GM21447 (cell line): ENCODE data around the gene PCDHGA11.
A peak's percentile ranks its signal among the peaks of the same experiment; 100 is the strongest.
"Not testable (repeated sequence)": the region's sequence is repeated elsewhere in the genome, so short reads cannot be mapped to it uniquely, and the experiment has no call there.

Source experiments
- ATAC-seq: cut with Tn5 transposase; IDR thresholded peaks from one replicate; pipeline ENCODE4 v1.9.1; 2021; ENCODE audit not compliant: unreplicated experiment

PCDHGA11 gene

DNA sequence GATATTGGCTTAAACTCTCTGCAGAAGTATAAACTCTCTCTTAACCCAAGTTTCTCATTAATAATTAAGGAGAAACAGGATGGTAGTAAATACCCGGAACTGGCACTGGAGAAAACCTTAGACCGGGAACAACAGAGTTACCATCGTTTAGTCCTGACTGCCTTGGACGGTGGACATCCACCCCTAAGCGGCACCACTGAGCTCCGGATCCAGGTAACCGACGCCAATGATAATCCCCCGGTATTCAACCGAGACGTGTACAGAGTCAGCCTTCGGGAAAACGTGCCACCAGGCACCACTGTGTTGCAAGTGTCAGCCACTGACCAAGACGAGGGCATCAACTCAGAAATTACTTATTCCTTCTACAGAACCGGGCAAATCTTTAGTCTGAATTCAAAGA lies 22.2 kb upstream of the PCDHGA11 start:
- no peak for ATAC-seq

DNA sequence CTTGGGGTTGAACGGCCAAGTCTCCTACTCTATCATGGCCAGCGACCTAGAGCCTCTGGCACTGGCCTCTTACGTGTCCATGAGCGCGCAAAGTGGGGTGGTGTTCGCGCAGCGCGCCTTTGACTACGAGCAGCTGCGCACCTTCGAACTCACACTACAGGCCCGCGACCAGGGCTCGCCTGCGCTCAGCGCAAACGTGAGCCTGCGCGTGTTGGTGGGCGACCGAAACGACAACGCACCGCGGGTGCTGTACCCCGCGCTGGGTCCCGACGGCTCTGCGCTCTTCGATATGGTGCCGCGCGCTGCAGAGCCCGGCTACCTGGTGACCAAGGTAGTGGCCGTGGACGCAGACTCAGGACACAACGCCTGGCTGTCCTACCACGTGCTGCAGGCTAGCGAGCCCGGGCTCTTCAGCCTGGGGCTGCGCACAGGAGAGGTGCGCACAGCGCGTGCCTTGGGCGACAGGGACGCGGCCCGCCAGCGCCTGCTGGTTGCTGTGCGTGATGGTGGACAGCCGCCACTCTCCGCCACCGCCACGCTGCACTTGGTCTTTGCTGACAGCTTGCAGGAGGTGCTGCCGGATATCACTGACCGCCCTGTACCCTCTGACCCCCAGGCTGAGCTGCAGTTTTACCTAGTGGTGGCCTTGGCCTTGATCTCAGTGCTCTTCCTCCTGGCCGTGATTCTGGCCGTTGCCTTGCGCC lies 21.1 kb upstream of the PCDHGA11 start:
- no peak for ATAC-seq

DNA sequence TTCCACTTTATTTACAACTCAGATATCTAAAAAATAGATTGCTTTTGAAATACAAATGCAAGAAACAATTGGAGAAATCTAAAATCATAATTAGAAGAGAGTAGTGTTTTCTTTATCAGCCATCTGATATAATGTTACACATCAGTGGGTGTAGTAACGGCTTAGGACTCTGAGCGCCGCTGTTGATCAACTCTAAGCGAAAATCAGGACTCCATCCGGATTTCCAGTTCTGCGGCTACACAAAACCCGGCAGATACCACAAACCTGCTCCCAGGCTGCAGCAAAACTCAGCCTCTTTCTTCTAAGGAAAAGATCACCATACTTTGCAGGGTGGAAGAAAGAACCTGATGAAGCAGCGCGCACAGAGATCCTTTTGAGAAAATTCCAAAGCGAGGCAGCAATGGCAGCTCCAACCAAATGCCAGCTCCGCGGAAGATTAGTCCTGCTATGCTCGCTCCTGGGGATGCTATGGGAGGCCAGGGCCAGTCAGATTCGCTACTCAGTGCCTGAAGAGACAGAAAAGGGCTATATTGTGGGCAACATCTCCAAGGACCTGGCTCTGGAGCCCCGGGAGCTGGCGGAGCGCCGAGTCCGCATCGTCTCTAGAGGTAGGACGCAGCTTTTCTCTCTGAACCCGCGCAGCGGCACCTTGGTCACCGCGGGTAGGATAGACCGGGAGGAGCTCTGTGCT lies 18.2 kb upstream of the PCDHGA11 start, which contains the start of gene PCDHGA9:
Gene PCDHGA9 (plus strand): TSS at position 226 of the 691 bp plus-strand sequence. CDS start 175 bp downstream, at position 401.
- no peak for ATAC-seq

DNA sequence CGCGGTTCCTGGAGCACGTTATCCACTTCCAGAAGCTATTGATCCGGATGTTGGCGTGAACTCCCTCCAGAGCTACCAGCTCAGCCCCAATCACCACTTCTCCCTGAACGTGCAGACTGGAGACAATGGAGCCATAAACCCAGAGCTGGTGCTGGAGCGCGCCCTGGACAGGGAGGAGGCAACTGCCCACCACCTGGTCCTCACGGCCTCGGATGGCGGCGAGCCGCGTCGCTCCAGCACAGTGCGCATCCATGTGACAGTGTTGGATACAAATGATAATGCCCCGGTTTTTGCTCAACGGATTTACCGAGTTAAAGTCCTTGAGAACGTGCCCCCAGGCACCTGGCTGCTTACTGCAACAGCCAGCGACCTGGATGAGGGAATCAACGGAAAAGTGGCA lies 17.5 kb upstream of the PCDHGA11 start:
- ATAC-seq, result no peak

GRCh38 chr5:141407790-141408505 lies 12.9 kb upstream of the PCDHGA11 start, which contains the start of gene PCDHGB6:
Gene PCDHGB6 (plus strand): TSS chr5:141408021. CDS start chr5:141408203, 182 bp downstream.
- ATAC-seq, result not testable (repeated sequence)

DNA sequence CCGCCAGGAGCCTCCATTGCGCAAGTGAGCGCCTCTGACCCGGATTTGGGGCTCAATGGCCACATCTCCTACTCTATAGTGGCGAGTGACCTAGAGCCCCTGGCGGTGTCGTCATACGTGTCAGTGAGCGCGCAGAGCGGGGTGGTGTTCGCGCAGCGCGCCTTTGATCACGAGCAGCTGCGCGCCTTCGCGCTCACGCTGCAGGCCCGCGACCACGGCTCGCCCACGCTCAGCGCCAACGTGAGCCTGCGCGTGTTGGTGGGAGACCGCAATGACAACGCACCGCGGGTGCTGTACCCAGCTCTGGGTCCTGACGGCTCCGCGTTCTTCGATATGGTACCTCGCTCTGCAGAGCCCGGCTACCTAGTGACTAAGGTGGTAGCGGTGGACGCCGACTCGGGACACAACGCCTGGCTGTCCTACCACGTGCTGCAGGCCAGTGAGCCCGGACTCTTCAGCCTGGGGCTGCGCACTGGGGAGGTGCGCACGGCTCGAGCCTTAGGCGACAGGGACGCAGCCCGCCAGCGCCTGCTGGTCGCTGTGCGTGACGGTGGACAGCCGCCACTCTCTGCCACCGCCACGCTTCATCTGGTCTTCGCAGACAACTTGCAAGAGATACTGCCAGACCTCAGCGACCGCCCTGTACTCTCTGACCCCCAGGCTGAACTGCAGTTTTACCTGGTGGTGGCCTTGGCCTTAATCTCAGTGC lies 11.1 kb upstream of the PCDHGA11 start:
- no peak for ATAC-seq

DNA sequence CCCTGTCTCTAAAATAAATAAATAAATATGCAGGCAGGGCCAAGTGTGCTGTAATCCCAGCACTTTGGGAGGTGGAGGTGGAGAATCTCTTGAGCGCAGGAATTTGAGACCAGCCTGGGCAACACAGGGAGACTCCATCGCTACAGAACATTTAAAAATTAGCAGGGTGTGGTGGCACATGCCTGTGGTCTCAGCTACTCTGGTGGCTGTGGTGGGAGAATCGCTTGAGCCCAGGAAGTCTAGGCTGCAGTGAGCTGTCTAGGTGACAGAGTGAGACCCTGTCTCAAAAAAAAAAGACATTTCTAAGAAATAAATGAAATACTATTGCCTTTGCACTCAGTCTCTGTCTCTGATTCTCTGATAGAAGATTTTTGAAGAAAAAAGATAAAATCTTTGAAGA lies 9.3 kb upstream of the PCDHGA11 start:
- ATAC-seq, result no peak

DNA sequence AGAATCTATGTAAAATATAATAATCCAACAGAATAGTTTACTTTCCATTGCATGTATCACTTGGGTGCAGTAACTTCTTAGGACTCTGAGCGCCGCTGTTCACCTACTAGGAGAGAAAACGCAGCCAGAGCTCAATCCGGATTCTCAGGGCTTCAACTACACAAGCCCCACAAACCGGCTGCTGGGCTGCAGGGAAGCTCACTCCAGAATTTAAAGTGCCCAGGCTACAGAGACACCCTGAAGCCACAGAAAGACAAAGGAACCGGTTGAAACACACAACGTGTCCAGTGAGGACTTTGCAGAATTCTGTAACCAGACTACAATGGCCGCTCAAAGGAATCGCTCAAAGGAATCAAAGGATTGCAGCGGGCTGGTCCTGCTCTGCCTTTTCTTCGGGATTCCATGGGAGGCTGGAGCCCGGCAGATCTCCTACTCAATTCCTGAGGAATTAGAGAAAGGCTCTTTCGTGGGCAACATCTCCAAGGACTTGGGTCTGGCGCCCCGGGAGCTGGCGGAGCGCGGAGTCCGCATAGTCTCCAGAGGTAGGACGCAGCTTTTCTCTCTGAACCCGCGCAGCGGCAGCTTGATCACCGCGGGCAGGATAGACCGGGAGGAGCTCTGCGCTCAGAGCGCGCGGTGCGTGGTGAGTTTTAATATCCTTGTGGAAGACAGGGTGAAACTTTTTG lies 7.9 kb upstream of the PCDHGA11 start, which contains the start of gene PCDHGA10:
Gene PCDHGA10 (plus strand): TSS at position 134 of the 686 bp plus-strand sequence. CDS start 189 bp downstream, at position 323.
- peak; percentile 70 for ATAC-seq

- no peak for ATAC-seq
Measured at GRCh38 chr5:141413540-141414069, 7.2 kb upstream of the PCDHGA11 start.

- not testable (repeated sequence) for ATAC-seq
Measured at GRCh38 chr5:141414548-141415274, 6.1 kb upstream of the PCDHGA11 start.

DNA sequence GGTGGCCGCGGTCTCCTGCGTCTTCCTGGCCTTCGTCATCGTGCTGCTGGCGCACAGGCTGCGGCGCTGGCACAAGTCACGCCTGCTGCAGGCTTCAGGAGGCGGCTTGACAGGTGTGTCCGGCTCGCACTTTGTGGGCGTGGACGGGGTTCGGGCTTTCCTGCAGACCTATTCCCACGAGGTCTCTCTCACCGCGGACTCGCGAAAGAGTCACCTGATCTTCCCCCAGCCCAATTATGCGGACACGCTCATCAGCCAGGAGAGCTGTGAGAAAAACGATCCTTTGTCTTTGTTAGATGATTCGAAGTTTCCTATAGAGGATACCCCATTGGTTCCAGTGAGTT lies 5.6 kb upstream of the PCDHGA11 start:
- not testable (repeated sequence) for ATAC-seq

- ATAC-seq, result peak; percentile 56
Measured at GRCh38 chr5:141417494-141418172, 3.2 kb upstream of the PCDHGA11 start, which contains the start of gene PCDHGB7. Gene PCDHGB7 (plus strand): TSS chr5:141417677. CDS start chr5:141417860, 183 bp downstream.

GRCh38 chr5:141419074-141419880 lies 1.6 kb upstream of the PCDHGA11 start:
- ATAC-seq, result no peak

DNA sequence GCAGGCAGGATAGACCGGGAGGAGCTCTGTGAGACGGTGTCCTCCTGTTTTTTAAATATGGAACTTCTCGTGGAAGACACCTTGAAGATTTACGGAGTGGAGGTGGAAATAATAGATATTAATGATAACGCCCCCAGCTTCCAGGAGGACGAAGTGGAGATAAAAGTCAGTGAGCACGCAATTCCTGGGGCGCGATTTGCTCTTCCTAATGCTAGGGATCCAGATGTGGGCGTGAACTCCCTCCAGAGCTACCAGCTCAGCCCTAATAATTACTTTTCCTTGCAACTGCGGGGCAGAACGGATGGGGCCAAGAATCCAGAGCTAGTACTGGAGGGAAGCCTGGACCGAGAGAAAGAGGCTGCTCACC lies 621 bp downstream of the PCDHGA11 start:
- no peak for ATAC-seq

DNA sequence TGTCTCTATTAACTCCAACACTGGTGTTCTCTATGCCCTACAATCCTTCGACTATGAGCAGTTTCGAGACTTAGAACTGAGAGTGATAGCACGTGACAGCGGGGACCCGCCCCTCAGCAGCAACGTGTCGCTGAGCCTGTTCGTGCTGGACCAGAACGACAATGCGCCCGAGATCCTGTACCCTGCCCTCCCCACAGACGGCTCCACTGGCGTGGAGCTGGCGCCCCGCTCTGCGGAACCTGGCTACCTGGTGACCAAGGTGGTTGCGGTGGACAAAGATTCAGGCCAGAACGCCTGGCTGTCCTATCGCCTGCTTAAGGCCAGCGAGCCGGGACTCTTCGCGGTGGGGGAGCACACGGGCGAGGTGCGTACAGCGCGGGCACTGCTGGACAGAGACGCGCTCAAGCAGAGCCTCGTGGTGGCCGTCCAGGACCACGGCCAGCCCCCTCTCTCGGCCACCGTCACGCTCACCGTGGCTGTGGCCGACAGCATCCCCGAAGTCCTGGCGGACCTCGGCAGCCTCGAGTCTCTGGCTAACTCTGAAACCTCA lies 2.0 kb downstream of the PCDHGA11 start:
- no peak for ATAC-seq

DNA sequence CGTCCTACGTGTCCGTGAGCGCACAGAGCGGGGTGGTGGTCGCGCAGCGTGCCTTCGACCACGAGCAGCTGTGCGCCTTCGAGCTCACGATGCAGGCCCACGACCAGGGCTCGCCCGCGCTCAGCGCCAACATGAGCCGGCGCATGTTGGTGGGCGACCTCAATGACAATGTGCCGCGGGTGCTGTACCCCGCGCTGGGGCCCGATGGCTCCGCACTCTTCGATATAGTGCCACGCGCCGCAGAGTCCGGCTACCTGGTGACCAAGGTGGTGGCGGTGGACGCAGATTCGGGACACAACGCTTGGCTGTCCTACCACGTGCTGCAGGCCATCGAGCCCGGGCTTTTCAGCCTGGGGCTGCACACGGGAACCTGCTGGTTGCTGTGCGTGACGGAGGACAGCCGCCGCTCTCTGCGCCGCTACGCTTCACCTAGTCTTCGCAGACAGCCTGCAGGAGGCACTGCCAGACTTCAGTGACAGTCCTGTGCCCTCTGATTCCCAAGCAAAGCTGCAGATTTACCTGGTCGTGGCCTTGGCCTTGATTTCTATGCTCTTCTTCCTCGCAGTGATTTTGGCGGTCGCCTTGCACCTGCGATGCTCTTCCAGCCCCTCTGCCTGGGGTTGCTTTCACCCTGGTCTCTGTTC lies 7.1 kb downstream of the PCDHGA11 start:
- no peak for ATAC-seq
